Measurements from ENCODE around the gene IFITM1. TPM values are rescaled to one million over a fixed set of nuclear protein-coding genes. Genes with fewer than 3 reads are reported as not detected.
"Not testable (repeated sequence)": the region's sequence is repeated elsewhere in the genome, so short reads cannot be mapped to it uniquely, and the experiment has no call there.

IFITM1 gene
- total RNA-seq, 1 donor from 2014 or later = 379 TPM

GRCh38 chr11:284105-285020 is 29.5 kb upstream of the IFITM1 start:
- Histone ChIP-seq H3K9me3 (no peaks in the 10 kb centered on the region), H3K36me3 (no peaks in the 10 kb centered on the region), H3K27ac (no peak overlapping the region), H3K27me3 (peaks cover 24% of the 10 kb centered on the region), H3K4me1 (peaks cover 29% of the 10 kb centered on the region), H3K4me3 (no peak overlapping the region)
- TF ChIP-seq POLR2A (IDR thresholded peaks at IDR 0.05) (no peak), POLR2AphosphoS5 (IDR thresholded peaks at IDR 0.05; ENCODE audit: insufficient read depth in 1 of 2, low read depth in 1 of 2) (no peak)
- TF ChIP-seq, protein P1, sequence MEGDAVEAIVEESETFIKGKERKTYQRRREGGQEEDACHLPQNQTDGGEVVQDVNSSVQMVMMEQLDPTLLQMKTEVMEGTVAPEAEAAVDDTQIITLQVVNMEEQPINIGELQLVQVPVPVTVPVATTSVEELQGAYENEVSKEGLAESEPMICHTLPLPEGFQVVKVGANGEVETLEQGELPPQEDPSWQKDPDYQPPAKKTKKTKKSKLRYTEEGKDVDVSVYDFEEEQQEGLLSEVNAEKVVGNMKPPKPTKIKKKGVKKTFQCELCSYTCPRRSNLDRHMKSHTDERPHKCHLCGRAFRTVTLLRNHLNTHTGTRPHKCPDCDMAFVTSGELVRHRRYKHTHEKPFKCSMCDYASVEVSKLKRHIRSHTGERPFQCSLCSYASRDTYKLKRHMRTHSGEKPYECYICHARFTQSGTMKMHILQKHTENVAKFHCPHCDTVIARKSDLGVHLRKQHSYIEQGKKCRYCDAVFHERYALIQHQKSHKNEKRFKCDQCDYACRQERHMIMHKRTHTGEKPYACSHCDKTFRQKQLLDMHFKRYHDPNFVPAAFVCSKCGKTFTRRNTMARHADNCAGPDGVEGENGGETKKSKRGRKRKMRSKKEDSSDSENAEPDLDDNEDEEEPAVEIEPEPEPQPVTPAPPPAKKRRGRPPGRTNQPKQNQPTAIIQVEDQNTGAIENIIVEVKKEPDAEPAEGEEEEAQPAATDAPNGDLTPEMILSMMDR (IDR thresholded peaks at IDR 0.05) = no peak
- intact Hi-C loops (cut with DNase I) = no loop called here
- DNase-seq (ENCODE audit: extremely low spot score in 2 of 2) = no peak

DNA sequence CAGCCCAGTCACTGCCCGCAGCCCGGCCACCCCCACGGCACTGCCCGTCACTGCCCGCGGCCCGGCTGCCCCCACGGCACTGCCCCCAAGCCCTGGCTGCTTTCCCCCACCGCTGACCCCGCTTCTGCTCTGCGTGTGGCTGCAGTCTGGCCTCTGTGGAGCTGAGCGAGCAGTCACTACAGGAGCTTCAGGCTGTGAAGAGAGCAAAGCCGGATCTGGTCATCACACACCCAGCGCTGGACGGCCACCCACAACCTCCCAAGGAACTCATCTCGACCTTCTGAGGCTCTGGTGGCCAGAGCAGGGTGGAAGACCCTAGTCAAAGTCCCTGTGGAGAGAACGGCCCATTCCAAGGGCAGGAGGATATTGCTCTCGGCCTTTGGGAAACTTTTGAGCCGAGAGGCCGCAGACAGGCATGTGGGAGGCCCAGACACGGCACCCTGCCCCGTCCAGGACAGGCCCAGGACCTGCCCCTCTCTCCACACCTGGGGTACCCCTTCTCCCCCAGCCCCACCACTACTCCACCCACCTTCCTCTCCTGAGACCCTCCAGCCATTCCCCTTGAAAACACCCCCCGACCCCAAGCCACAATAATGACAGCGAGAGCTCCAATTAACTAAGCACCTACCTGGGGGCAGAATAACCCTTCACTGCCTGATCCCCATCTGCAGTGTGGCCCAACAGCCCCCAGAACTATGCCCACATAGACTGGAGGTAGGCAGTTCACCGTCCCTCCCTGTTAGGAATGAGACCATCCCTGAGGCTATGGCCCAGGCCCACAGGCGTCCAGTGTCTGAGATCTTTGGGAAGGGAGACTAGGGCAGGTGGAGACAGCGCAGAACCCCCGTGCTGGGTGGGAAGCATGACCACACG is 28.6 kb upstream of the IFITM1 start:
- DNase-seq (ENCODE audit: extremely low spot score in 2 of 2) = no peak
- intact Hi-C loops (cut with DNase I) = no loop called here
- H3K27ac ChIP-seq = no peak overlapping the region
- TF ChIP-seq, protein P1 (IDR thresholded peaks at IDR 0.05) = no peak
- no peak for TF ChIP-seq POLR2AphosphoS5 (IDR thresholded peaks at IDR 0.05; ENCODE audit: insufficient read depth in 1 of 2, low read depth in 1 of 2)
- no peak for TF ChIP-seq POLR2A (IDR thresholded peaks at IDR 0.05)
- H3K4me3 ChIP-seq = no peak overlapping the region
- H3K27me3 ChIP-seq = peaks cover 16% of the 10 kb centered on the region
- no peaks in the 10 kb centered on the region for H3K36me3 ChIP-seq
- peaks cover 26% of the 10 kb centered on the region for H3K4me1 ChIP-seq
- H3K9me3 ChIP-seq = no peaks in the 10 kb centered on the region

DNA sequence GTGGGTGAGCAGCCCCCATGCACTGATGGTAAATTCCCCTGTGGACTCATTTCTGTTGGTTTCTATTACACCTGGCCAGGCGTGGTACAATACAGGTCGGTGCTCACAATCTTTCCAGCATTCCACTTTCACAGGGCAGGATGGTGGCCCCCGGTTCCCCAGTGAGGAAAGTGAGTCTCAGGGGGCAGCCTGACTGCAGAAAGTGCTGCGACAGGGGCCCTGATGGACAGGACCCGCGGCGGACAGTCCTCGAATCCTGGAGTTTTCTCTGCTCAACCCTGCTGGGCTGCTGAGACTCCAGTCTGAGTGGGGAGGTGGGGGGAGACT is 28.0 kb upstream of the IFITM1 start:
- Histone ChIP-seq H3K9me3 (no peaks in the 10 kb centered on the region), H3K4me1 (peaks cover 26% of the 10 kb centered on the region), H3K4me3 (no peak overlapping the region), H3K27ac (no peak overlapping the region), H3K27me3 (peaks cover 14% of the 10 kb centered on the region), H3K36me3 (no peaks in the 10 kb centered on the region)
- TF ChIP-seq POLR2A (IDR thresholded peaks at IDR 0.05) (no peak), POLR2AphosphoS5 (IDR thresholded peaks at IDR 0.05; ENCODE audit: insufficient read depth in 1 of 2, low read depth in 1 of 2) (no peak)
- TF ChIP-seq, protein P1 (IDR thresholded peaks at IDR 0.05) = no peak
- no peak for DNase-seq (ENCODE audit: extremely low spot score in 2 of 2)
- intact Hi-C loops (cut with DNase I) = no loop called here

DNA sequence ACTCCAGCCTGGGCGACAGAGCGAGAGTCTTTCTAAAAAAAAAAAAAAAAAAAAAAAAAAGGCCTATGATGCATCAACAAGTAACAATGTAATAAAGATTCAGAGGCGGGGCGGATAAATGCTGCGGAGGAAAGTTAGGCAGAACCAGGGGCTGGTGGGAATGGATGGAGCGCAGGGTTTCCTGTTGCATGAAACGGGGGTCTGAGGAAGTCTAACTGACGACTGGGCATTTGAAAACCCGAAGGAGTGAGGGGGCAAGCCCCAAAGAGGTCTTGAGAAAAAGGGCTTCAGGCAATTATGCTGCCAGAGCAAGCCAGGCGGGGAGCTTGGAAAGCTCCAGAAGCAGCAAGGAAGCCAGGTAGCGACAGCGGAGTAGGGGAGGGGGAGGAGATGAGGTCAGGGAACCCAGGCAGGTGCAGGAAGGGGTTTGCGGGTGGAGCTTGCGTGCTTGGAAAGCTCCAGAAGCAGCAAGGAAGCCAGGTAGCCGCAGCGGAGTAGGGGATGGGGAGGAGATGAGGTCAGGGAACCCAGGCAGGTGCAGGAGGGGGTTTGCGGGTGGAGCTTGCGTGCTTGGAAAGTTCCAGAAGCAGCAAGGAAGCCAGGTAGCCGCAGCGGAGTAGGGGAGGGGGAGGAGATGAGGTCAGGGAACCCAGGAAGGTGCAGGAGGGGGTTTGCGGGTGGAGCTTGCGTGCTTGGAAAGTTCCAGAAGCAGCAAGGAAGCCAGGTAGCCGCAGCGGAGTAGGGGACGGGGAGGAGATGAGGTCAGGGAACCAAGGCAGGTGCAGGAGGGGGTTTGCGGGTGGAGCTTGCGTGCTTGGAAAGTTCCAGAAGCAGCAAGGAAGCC is 26.6 kb upstream of the IFITM1 start:
- intact Hi-C loops (cut with DNase I); H3K27ac ChIP-seq; H3K36me3 ChIP-seq; H3K9me3 ChIP-seq; H3K27me3 ChIP-seq; DNase-seq (ENCODE audit: extremely low spot score in 2 of 2): not testable (repeated sequence)
- Histone ChIP-seq H3K4me3 (peak overlapping the region in 1 of 2 donors; percentile 73), H3K4me1 (peaks cover 19% of the 10 kb centered on the region)

All from vagina (tissue), 2 donors.